Activated gamma-delta T cell treated with Interleukin-2 at 50 U/mL for 16 hours (primary cell): ENCODE results near the gene TNS3.

Experiments
- DNase-seq: peaks from one replicate; pipeline ENCODE4 v3.0.0-alpha.2; 2020

TNS3 gene

GRCh38 chr7:47314728-47315607, 266.9 kb downstream of the TNS3 start:
- DNase-seq = no peak

- DNase-seq = no peak
Observed at GRCh38 chr7:47314248-47314647, 267.7 kb downstream of the TNS3 start.

GRCh38 chr7:47313564-47313963, 268.3 kb downstream of the TNS3 start:
- no peak for DNase-seq

GRCh38 chr7:47311891-47312290, 270.0 kb downstream of the TNS3 start:
- DNase-seq = no peak

DNA sequence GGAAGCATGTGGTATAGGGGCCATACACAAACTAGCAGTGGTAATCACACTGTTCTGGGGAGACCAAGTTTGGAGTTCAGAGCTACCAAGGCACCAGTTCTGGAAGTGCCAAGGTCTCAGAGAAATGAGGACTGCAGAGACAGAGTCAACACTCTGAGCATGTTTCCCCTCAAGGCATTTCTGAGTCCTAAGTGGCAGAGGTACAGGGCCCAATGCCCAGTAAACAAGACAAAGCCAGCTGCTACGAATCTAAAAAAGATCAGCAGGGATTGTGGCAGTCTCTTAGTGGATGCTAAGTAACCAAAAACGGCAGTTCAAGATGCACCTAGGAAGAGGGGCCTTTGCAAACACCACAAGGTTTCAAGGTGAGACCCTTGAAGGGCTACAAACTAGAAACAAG, 271.9 kb downstream of the TNS3 start:
- no peak for DNase-seq

GRCh38 chr7:47308808-47309207, 273.1 kb downstream of the TNS3 start:
- no peak for DNase-seq

- DNase-seq = no peak
Observed at GRCh38 chr7:47307311-47307710, 274.6 kb downstream of the TNS3 start.

- no peak for DNase-seq
Observed at GRCh38 chr7:47304727-47305719, 276.9 kb downstream of the TNS3 start.

GRCh38 chr7:47303695-47304453, 278.0 kb downstream of the TNS3 start:
- DNase-seq = no peak

GRCh38 chr7:47303014-47303694, 278.8 kb downstream of the TNS3 start:
- no peak for DNase-seq

- DNase-seq = no peak
Observed at GRCh38 chr7:47302560-47302959, 279.4 kb downstream of the TNS3 start.

DNA sequence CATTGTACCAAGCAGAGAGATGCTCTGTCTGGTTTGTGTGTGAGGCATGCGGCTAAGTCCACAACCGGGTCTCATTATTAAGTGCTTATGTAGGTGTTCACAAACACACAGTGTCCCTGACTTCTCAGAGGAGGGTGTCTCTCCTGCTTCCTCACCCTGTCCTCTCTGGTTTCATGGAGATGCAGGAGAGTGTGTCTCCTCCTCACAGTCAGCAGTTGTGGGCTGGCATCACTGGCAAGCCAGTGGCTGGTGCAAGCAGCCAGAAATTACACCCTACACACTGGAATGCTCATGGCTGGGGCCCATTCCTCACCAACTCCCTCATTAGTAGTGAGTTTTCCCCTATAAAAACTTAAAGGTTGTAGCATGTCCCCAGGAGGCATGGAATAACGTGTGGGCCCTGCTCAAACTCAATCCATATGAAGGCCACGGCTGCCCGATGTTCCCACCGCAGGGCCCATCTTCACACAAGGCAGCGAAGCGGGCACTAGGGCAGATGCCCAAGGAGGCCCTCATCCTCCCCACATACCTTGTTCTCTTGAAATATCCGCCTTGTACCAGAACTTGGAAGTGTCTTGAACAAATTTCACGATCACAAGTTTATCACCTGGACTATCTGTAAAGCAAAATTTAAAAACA, 280.1 kb downstream of the TNS3 start:
- no peak for DNase-seq

DNA sequence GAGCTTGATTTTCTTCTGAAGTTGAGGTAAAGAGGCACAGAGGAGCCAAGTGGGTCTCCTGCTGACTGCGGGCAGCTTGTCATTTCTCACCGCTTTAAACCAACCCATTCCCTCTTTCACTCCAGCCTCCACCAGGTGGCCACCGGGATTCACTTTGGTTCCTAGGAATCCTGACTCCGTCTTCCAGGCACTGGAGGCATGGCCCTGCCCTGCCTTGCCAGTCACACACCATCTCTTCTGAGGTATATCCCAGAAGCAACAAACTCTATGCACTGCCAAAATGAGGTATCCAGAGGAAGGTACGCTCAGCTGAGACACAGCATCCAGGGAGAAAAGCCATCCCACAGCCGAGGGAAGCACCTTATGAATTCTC, 280.8 kb downstream of the TNS3 start:
- no peak for DNase-seq

DNA sequence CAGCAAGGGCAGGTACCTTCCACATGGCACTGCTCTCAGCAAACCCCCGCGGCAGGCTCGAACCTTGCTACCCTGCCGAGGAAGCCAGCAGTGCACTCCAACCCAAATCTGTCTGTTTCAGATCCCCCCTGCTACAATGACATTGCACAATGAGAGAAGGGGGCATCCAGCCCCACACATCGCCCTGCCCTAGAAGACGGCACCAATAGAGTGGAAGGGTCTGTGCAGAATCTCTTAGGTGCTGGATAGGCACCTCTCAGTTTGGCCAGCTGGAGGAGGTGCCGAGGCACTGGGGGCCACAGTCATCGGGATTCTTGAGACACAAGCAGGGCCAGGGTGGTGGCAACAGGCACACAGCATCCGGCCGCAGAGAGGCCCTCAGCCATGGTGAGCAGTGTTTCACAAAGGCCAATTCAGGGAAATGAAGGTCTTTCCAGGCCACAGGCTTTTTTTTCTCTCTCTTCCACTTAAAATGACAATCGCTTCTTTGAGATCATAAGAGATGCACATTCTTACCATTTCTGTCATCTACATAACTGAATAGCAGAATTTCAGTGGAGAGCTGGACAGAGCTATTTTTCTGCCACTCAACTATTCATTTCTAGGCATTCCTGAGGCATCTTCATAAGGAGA, 281.3 kb downstream of the TNS3 start:
- DNase-seq = no peak

DNA sequence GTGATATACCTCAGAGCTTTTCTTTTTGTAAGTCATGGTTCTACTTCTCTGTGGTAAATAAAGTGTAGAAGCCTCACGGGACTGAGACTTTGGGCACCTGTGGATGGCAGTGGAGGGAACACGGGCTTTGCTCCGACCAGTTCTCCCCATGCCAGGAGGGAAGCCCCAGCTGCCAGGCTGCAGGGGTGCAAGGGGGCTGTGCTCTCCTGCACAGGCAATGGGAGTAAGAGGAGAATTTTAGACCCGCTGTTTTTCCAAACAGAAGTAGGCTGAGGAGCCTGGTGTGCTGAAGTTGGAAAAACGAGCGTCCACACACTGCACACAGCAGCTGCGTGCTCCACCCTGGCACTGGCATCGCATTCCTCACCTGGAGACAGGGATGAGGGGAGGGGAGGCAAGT, 282.4 kb downstream of the TNS3 start:
- no peak for DNase-seq

- no peak for DNase-seq
Observed at GRCh38 chr7:47298636-47299035, 283.3 kb downstream of the TNS3 start.

DNA sequence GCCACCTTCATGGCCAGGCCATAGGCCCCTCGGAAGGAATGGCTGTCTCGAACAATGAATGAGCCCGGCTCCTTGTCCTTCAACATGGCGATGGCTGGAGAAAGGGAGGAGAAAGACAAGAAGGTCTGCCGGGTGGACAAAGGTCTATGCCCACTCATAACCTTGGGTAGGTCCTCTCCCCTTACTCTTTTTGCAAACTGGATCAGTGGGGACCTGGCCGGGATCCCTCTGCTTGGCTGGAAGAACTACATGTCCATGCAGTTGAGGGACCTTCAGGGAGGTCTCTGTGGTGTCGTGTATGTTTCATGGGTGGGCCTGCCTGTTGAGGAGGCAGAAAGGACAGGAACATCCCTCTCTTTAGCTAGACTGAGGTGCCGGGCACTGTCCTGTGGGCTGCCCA, 284.8 kb downstream of the TNS3 start:
- DNase-seq = no peak

GRCh38 chr7:47295606-47296005, 286.3 kb downstream of the TNS3 start:
- DNase-seq = no peak

DNA sequence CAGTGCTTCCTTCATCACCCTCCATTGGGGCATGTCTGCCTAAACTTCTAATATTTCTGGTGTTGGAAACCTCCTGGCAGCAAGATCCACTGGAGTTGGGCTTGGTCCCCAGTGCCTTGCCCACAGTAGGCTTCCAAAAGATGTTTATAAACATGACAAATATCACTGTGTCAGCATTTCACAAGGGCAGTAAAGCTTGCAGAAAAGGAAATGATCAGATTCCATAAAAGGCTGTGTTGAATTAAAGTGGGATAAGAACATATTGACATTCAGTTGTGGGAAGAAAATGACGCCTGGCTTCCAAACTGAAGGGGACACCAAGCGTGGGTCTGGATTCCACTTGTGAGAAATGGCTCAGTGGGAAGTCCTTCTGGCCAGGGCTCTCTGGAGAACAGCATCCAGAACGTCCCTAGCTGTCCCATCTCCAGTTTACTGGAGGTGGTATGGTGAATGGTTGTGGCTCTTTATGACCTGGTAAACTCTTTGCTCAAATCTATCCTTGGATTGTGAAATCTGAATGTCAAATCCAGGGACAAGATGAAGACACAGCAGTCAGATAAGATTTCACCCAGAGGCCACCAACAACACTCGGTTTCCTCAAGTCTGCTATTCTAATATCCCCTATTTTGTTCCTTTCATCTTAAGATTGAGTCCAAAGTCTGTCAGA, 287.2 kb downstream of the TNS3 start:
- no peak for DNase-seq

GRCh38 chr7:47293884-47294555, 287.9 kb downstream of the TNS3 start:
- DNase-seq = no peak
